ENCODE measurements around the gene SEPTIN7. TPM values are rescaled to one million over a fixed set of nuclear protein-coding genes. Genes with fewer than 3 reads are reported as not detected.

The SEPTIN7 gene
- total RNA-seq, 1 experiment from 2014 or later = 187 TPM

GRCh38 chr7:35828817-35829216, 28.0 kb downstream of the SEPTIN7 start:
- no TSS peak for BruUV-seq (replicated peaks)

GRCh38 chr7:35831208-35831607, 30.4 kb downstream of the SEPTIN7 start:
- ChIA-PET CTCF (interaction anchor here (0.5 to 0.9 kb wide), 4 partner anchors 9 to 1506 kb away, joined by 3 to 4 read pairs (median 3); no protein-coding TSS in a partner anchor), POLR2A (interaction anchor here (1.4 kb wide), 1 partner anchor 30 kb away, joined by 3 read pairs; the partner anchor contains the start of gene SEPTIN7)
- Mint-ChIP-seq H3K36me3 (ENCODE audit: insufficient read depth, unreplicated experiment) (peaks cover 27% of the 10 kb centered on the region), H3K4me1 (ENCODE audit: insufficient read depth, unreplicated experiment) (peaks cover 27% of the 10 kb centered on the region), H3K27me3 (ENCODE audit: insufficient read depth, unreplicated experiment) (no peaks in the 10 kb centered on the region), H3K27ac (ENCODE audit: low read depth, unreplicated experiment) (peak overlapping the region; percentile 8), H3K9me3 (ENCODE audit: unreplicated experiment) (no peaks in the 10 kb centered on the region), H3K4me3 (ENCODE audit: unreplicated experiment) (no peak overlapping the region)
- no TSS peak for BruUV-seq (replicated peaks)
- intact Hi-C loops (cut with micrococcal nuclease) = no loop called here
- no peak for TF ChIP-seq CTCF (IDR thresholded peaks at IDR 0.05; ENCODE audit: unreplicated experiment)
- DNase-seq (ENCODE audit: unreplicated experiment) = no peak

More at GRCh38 chr7:35828817-35829216, 28.0 kb downstream of the SEPTIN7 start:
- intact Hi-C loops (cut with micrococcal nuclease) = no loop called here
- Mint-ChIP-seq H3K27me3 (ENCODE audit: insufficient read depth, unreplicated experiment) (no peaks in the 10 kb centered on the region), H3K36me3 (ENCODE audit: insufficient read depth, unreplicated experiment) (peaks cover 14% of the 10 kb centered on the region), H3K4me3 (ENCODE audit: unreplicated experiment) (no peak overlapping the region), H3K9me3 (ENCODE audit: unreplicated experiment) (no peaks in the 10 kb centered on the region), H3K27ac (ENCODE audit: low read depth, unreplicated experiment) (peak overlapping the region; percentile 13), H3K4me1 (ENCODE audit: insufficient read depth, unreplicated experiment) (peaks cover 27% of the 10 kb centered on the region)
- DNase-seq (ENCODE audit: unreplicated experiment) = peak; percentile 84
- ChIA-PET CTCF (interaction anchor here (1.5 kb wide), 1 partner anchor 78 kb away, joined by 3 read pairs; no protein-coding TSS in a partner anchor), POLR2A (interaction anchor here (0.6 to 0.9 kb wide), 2 partner anchors 29 to 1505 kb away, joined by 3 to 4 read pairs; no protein-coding TSS in a partner anchor)
- TF ChIP-seq CTCF (IDR thresholded peaks at IDR 0.05; ENCODE audit: unreplicated experiment) = no peak

- H3K9me3 Mint-ChIP-seq (ENCODE audit: unreplicated experiment) = no peaks in the 10 kb centered on the region
- POLR2A ChIA-PET = no interaction called here
- no peak overlapping the region for H3K4me3 Mint-ChIP-seq (ENCODE audit: unreplicated experiment)
- H3K27me3 Mint-ChIP-seq (ENCODE audit: insufficient read depth, unreplicated experiment) = no peaks in the 10 kb centered on the region
- no TSS peak for BruUV-seq (replicated peaks)
- peaks cover 6% of the 10 kb centered on the region for H3K4me1 Mint-ChIP-seq (ENCODE audit: insufficient read depth, unreplicated experiment)
- intact Hi-C loops (cut with micrococcal nuclease) = loop anchor here (5.0 kb wide), 1 partner anchor 38 kb away; the partner anchor contains the start of gene SEPTIN7
- peaks cover 25% of the 10 kb centered on the region for H3K36me3 Mint-ChIP-seq (ENCODE audit: insufficient read depth, unreplicated experiment)
- no peak for TF ChIP-seq CTCF (IDR thresholded peaks at IDR 0.05; ENCODE audit: unreplicated experiment)
- H3K27ac Mint-ChIP-seq (ENCODE audit: low read depth, unreplicated experiment) = peak overlapping the region; percentile 6
- CTCF ChIA-PET = interaction anchor here (0.6 to 1.7 kb wide), 3 partner anchors 38 to 1374 kb away, joined by 3 to 8 read pairs (median 4); no protein-coding TSS in a partner anchor
- DNase-seq (ENCODE audit: unreplicated experiment) = peak; percentile 23
These were observed 39.3 kb downstream of the SEPTIN7 start for GRCh38 chr7:35839860-35840854.

GRCh38 chr7:35846816-35847412, 46.1 kb downstream of the SEPTIN7 start:
- H3K4me1 Mint-ChIP-seq (ENCODE audit: insufficient read depth, unreplicated experiment) = peaks cover 15% of the 10 kb centered on the region
- intact Hi-C loops (cut with micrococcal nuclease) = no loop called here
- no peak for DNase-seq (ENCODE audit: unreplicated experiment)
- no TSS peak for BruUV-seq (replicated peaks)
- no peak overlapping the region for H3K27ac Mint-ChIP-seq (ENCODE audit: low read depth, unreplicated experiment)
- ChIA-PET CTCF (interaction anchor here (1.2 kb wide), 1 partner anchor 21 kb away, joined by 3 read pairs; no protein-coding TSS in a partner anchor), POLR2A (interaction anchor here (2.5 to 4.0 kb wide), 2 partner anchors 10 to 46 kb away, joined by 8 to 18 read pairs; partner anchors contain the start of gene SEPTIN7)
- H3K36me3 Mint-ChIP-seq (ENCODE audit: insufficient read depth, unreplicated experiment) = peaks cover 9% of the 10 kb centered on the region
- no peak for TF ChIP-seq CTCF (IDR thresholded peaks at IDR 0.05; ENCODE audit: unreplicated experiment)
- H3K4me3 Mint-ChIP-seq (ENCODE audit: unreplicated experiment) = no peak overlapping the region
- no peaks in the 10 kb centered on the region for H3K9me3 Mint-ChIP-seq (ENCODE audit: unreplicated experiment)
- H3K27me3 Mint-ChIP-seq (ENCODE audit: insufficient read depth, unreplicated experiment) = no peaks in the 10 kb centered on the region

Data from MCF 10A (cell line).